CD4-positive, alpha-beta T cell (primary cell): ENCODE measurements around the gene AIFM3. TPM values are rescaled to one million over a fixed set of nuclear protein-coding genes. Genes with fewer than 3 reads are reported as not detected.

Source experiments
- ATAC-seq: fragments of 200-7000 bp; cut with Tn5 transposase; one replicate; pipeline ENCODE4 v1.10.0; 2022; ENCODE audit warnings: mild to moderate bottlenecking; ENCODE audit not compliant: poor library complexity
- CTCF ChIA-PET: fragments of 350-600 bp; sonication (Branson Sonifier 250); formaldehyde crosslinking; loops from one replicate; lab custom pipeline; 2021; ENCODE audit warnings: antibody characterized with exemption, inconsistent platforms; lab: Charles Lee
- POLR2A ChIA-PET: fragments of 350-600 bp; sonication (Branson Sonifier 250); formaldehyde crosslinking; loops from one replicate; lab custom pipeline; 2021; ENCODE audit warnings: antibody characterized with exemption, inconsistent platforms; lab: Charles Lee
- DNase-seq, 14 experiments: peaks; one replicate each; pipeline ENCODE4 v3.0.0-alpha.2; 2013 to 2020; ENCODE audit warnings: mixed read lengths in 2 of 14
- H3K27ac ChIP-seq, 2 donors: one replicate each; pipeline versions ENCODE4 v1.5.1 to v1.7.0; 2013; ENCODE audit warnings: low read length in 2 of 2, low read depth in 1 of 2, mild to moderate bottlenecking in 1 of 2
- H3K27me3 ChIP-seq, 2 experiments: 1 replicate in 1 of 2; 2 replicates in 1 of 2; pipeline versions ENCODE4 v1.6.1 to v1.7.0; 2013; ENCODE audit warnings: low read length in 2 of 2, control low read depth in 1 of 2, mild to moderate bottlenecking in 1 of 2, moderate library complexity in 1 of 2; ENCODE audit not compliant: insufficient read depth in 2 of 2, control insufficient read depth in 1 of 2
- H3K36me3 ChIP-seq: one replicate; pipeline ENCODE4 v1.6.1; 2013; ENCODE audit warnings: low read length, control low read depth; ENCODE audit not compliant: insufficient read depth
- H3K4me1 ChIP-seq: one replicate; pipeline ENCODE4 v1.6.1; 2013; ENCODE audit warnings: low read length, control low read depth; ENCODE audit not compliant: insufficient read depth
- H3K4me3 ChIP-seq: one replicate; pipeline ENCODE4 v1.5.1; 2013; ENCODE audit warnings: mild to moderate bottlenecking, low read length, moderate library complexity
- H3K9me3 ChIP-seq, 2 experiments: 1 replicate in 1 of 2; 2 replicates in 1 of 2; pipeline versions ENCODE4 v1.6.1 to v1.7.0; 2013; ENCODE audit warnings: low read length in 2 of 2, mild to moderate bottlenecking in 2 of 2, control low read depth in 1 of 2, moderate library complexity in 1 of 2; ENCODE audit not compliant: control insufficient read depth in 1 of 2, insufficient read depth in 1 of 2
- H3K27ac Mint-ChIP-seq: one replicate; pipeline ENCODE4 v1.8.0; 2020; ENCODE audit warnings: mixed read lengths
- H3K27me3 Mint-ChIP-seq: one replicate; pipeline ENCODE4 v1.8.0; 2021; ENCODE audit warnings: mixed read lengths
- H3K36me3 Mint-ChIP-seq: one replicate; pipeline ENCODE4 v1.8.0; 2021; ENCODE audit warnings: low read depth, mixed read lengths
- H3K4me1 Mint-ChIP-seq: one replicate; pipeline ENCODE4 v1.8.0; 2021; ENCODE audit warnings: low read depth, mixed read lengths
- H3K4me3 Mint-ChIP-seq: one replicate; pipeline ENCODE4 v1.8.0; 2020; ENCODE audit warnings: mild to moderate bottlenecking, mixed read lengths
- H3K9me3 Mint-ChIP-seq: one replicate; pipeline ENCODE4 v1.8.0; 2020; ENCODE audit warnings: mixed read lengths
- intact Hi-C, 2 experiments: fragments of 100-400 bp; cut with DNase I in 1 of 2; cut with micrococcal nuclease in 1 of 2; formaldehyde crosslinking; loops; one replicate each; pipeline versions ENCODE4 v1.15.1 to v1.9.0; 2023 to 2025; cut with DNase I, micrococcal nuclease
- total RNA-seq, 174 experiments: library from RNA in 2 of 174; stranded (reverse) in 2 of 174; gene quantifications; one replicate each; pipeline ENCODE4 v1.2.3 and lab custom pipeline; 2021 to 2026
- TF ChIP-seq, protein P1 (sequence below): fragments of 200-600 bp; IDR thresholded peaks from one replicate; pipeline ENCODE4 v1.8.0; 2022; ENCODE audit warnings: antibody characterized with exemption, mild to moderate bottlenecking

The AIFM3 gene
- total RNA-seq, 2 experiments from 2014 or later = 0.34 to 0.41 TPM

DNA sequence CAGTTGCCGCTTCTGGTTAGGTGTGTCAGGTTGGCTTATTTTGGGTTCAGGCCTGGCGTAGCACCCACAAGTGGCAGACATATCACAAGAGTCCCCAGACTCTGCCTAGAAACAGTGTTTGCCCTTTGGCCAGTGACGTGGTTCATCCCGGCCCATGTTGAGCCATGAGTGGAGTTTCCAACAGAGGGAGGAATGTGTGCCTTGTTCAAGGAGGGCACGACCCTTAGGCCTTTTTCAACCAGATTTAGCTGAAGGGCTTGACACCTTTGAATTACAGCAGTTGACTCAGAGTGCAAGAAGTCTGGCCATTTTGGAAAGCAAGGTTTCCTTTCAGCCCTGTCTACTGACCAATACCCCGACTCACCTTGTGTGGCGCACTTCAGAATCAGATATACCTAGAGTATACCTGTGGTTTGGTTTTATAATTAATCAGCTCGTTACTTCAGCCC, 15.1 kb upstream of the AIFM3 start:
- H3K4me3 Mint-ChIP-seq = no peak overlapping the region
- Histone ChIP-seq H3K4me3 (no peak overlapping the region), H3K27me3 (peaks cover 4 to 8% of the 10 kb centered on the region in 2 experiments), H3K4me1 (peaks cover 25% of the 10 kb centered on the region), H3K36me3 (peaks cover 47% of the 10 kb centered on the region), H3K27ac (no peak overlapping the region), H3K9me3 (peaks cover 0 to 3% of the 10 kb centered on the region in 2 experiments)
- no peaks in the 10 kb centered on the region for H3K9me3 Mint-ChIP-seq
- ATAC-seq = no peak
- H3K27ac Mint-ChIP-seq = no peak overlapping the region
- peaks cover 30% of the 10 kb centered on the region for H3K4me1 Mint-ChIP-seq
- peaks cover 64% of the 10 kb centered on the region for H3K36me3 Mint-ChIP-seq
- CTCF ChIA-PET = no interaction called here
- H3K27me3 Mint-ChIP-seq = peaks cover 9% of the 10 kb centered on the region
- intact Hi-C loops = no loop called here
- POLR2A ChIA-PET = no interaction called here
- TF ChIP-seq, protein P1, sequence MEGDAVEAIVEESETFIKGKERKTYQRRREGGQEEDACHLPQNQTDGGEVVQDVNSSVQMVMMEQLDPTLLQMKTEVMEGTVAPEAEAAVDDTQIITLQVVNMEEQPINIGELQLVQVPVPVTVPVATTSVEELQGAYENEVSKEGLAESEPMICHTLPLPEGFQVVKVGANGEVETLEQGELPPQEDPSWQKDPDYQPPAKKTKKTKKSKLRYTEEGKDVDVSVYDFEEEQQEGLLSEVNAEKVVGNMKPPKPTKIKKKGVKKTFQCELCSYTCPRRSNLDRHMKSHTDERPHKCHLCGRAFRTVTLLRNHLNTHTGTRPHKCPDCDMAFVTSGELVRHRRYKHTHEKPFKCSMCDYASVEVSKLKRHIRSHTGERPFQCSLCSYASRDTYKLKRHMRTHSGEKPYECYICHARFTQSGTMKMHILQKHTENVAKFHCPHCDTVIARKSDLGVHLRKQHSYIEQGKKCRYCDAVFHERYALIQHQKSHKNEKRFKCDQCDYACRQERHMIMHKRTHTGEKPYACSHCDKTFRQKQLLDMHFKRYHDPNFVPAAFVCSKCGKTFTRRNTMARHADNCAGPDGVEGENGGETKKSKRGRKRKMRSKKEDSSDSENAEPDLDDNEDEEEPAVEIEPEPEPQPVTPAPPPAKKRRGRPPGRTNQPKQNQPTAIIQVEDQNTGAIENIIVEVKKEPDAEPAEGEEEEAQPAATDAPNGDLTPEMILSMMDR = no peak
- no peak for DNase-seq

DNA sequence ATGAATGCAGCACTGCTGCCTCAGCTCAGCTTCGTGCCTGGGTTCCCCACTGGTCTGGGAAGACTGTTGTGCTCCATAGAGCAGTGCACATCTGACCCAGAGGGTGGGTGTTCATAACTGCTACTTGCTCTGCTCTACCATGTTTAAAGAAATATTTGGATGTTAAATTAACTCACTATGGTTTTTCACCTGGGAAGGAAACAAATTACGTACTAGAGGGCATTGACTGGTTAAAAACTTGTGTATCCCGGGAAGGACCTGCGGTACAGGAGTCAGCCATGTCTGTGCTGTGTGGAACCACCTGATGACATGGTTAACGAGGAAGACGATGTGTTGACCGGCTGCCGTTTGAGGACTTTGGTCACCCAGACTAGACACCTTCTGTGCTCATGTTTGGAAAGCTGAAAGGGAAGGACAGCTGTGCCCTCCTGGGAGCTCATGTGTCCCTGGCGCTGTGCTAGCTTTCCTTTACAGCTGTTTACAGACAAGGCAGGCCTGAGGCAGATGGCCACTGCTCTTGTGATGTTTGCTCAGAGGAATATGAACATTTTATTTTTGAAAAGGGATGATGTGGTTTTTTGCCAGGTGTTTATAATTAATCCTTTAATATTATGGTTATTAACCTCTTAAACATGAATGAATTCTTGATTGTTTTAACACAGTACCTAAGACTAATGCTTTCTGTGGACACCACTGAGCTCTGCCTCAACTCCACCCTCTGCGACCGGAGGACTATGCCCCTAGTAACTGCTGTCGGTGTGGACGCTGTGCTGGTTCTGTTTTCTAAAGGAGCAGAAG, 14.3 kb upstream of the AIFM3 start:
- H3K36me3 ChIP-seq = peaks cover 47% of the 10 kb centered on the region
- Mint-ChIP-seq H3K4me1 (peaks cover 28% of the 10 kb centered on the region), H3K36me3 (peaks cover 63% of the 10 kb centered on the region), H3K27ac (no peak overlapping the region), H3K4me3 (no peak overlapping the region), H3K9me3 (no peaks in the 10 kb centered on the region), H3K27me3 (peaks cover 12% of the 10 kb centered on the region)
- H3K27ac ChIP-seq = no peak overlapping the region
- peaks cover 31% of the 10 kb centered on the region for H3K4me1 ChIP-seq
- ATAC-seq (no peak), DNase-seq (no peak)
- intact Hi-C loops = no loop called here
- ChIA-PET CTCF (no interaction called here), POLR2A (no interaction called here)
- peaks cover 0 to 3% of the 10 kb centered on the region in 2 experiments for H3K9me3 ChIP-seq
- H3K27me3 ChIP-seq = peaks cover 12 to 15% of the 10 kb centered on the region in 2 experiments
- H3K4me3 ChIP-seq = no peak overlapping the region
- TF ChIP-seq, protein P1 = no peak

DNA sequence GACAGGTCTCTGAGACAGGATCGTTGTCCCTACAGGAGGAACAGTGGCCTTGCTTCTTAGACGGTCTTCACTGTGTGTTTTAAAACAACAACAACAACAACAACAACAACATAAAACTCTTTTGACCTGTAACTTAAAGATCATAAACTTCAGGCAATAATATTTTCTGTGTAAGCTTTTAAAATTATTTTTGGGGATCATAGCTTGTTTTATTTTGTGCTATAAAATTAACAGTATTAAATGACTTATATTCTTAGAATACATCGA, 13.8 kb upstream of the AIFM3 start:
- Histone ChIP-seq H3K27ac (no peak overlapping the region), H3K4me3 (no peak overlapping the region), H3K9me3 (peaks cover 0 to 3% of the 10 kb centered on the region in 2 experiments), H3K36me3 (peaks cover 45% of the 10 kb centered on the region), H3K4me1 (peaks cover 36% of the 10 kb centered on the region), H3K27me3 (peaks cover 18 to 20% of the 10 kb centered on the region in 2 experiments)
- ChIA-PET POLR2A (no interaction called here), CTCF (no interaction called here)
- Mint-ChIP-seq H3K4me1 (peaks cover 23% of the 10 kb centered on the region), H3K27me3 (peaks cover 17% of the 10 kb centered on the region), H3K36me3 (peaks cover 58% of the 10 kb centered on the region), H3K9me3 (no peaks in the 10 kb centered on the region), H3K4me3 (no peak overlapping the region), H3K27ac (no peak overlapping the region)
- ATAC-seq = no peak
- DNase-seq = no peak
- intact Hi-C loops = no loop called here
- TF ChIP-seq, protein P1 = no peak
